ENCODE data around the gene HNMT. TPM values are rescaled to one million over a fixed set of nuclear protein-coding genes. Genes with fewer than 3 reads are reported as not detected.

HNMT gene
- total and polyA plus RNA-seq, 2 of the 8 experiments (the other 6 are each of a cell fraction or from before 2014, with no cell fraction given) = 1.6 to 3.6 TPM

DNA sequence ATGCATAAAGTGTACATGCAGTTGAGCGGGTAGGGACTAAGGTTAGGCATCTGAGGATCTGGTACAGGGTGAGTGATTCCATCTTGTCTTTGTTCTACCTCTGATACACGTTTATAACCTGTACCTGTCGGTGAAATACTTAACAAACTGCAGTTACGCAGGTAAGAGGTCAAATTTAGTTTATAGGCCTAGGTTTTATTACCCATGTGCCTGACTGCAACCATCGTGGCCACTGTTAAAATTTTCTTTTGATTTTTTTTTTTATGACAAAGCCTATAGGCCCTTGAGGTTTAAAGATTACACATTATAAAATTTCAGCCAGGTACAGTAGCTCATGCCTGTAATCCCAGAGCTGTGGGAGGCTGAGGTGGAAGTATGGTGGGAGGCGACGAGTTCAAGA is 15.4 kb upstream of the HNMT start:
- H4K8ac ChIP-seq (ENCODE audit: extremely low read depth, insufficient read depth, low read length) = no peak overlapping the region
- no peaks in the 10 kb centered on the region for H3K9me3 ChIP-seq (ENCODE audit: insufficient read depth in 2 of 2, low read depth in 1 of 2, low read length in 1 of 2)
- H3K18ac ChIP-seq (ENCODE audit: extremely low read depth, low read length) = no peak overlapping the region
- H3K23ac ChIP-seq (ENCODE audit: insufficient read length) = no peak overlapping the region
- no peak overlapping the region for H2BK12ac ChIP-seq (ENCODE audit: low read depth, low read length)
- no peak overlapping the region for H3K9ac ChIP-seq (replicated peaks in 1 of 4; ENCODE audit: extremely low read depth in 1 of 4, low read depth in 3 of 4, low read length in 3 of 4)
- ChIA-PET CTCF (ENCODE audit: partially characterized antibody) (interaction anchor here (1.0 to 2.6 kb wide), 10 partner anchors 9 to 322 kb away, joined by 3 to 8 read pairs (median 4); no protein-coding TSS in a partner anchor), POLR2A (ENCODE audit: partially characterized antibody) (no interaction called here)
- no peak overlapping the region for H4K5ac ChIP-seq (ENCODE audit: insufficient read length, low read depth, low read length)
- no peak overlapping the region for H2AK5ac ChIP-seq (ENCODE audit: low read depth, low read length)
- no peak overlapping the region for H3K4ac ChIP-seq (replicated peaks; ENCODE audit: insufficient read length, low read depth, low read length)
- H3K27me3 ChIP-seq (replicated peaks in 1 of 4; ENCODE audit: control insufficient read depth in 3 of 4, extremely low read depth in 1 of 4, insufficient read depth in 3 of 4, low read length in 3 of 4) = peaks cover 0 to 11% (median 4%) of the 10 kb centered on the region in 4 experiments; a peak in 4 of 7 replicates
- no peak overlapping the region for H2BK20ac ChIP-seq (ENCODE audit: low read length)
- H2BK120ac ChIP-seq (replicated peaks; ENCODE audit: low read depth, low read length) = no peak overlapping the region
- no peaks in the 10 kb centered on the region for H3K23me2 ChIP-seq (ENCODE audit: low read depth, low read length)
- no peaks in the 10 kb centered on the region for H3K79me2 ChIP-seq (ENCODE audit: control insufficient read depth in 1 of 2, insufficient read depth in 2 of 2, low read length in 2 of 2)
- H2AFZ ChIP-seq (ENCODE audit: low read length) = no peak overlapping the region
- no peaks in the 10 kb centered on the region for H3K36me3 ChIP-seq (ENCODE audit: control insufficient read depth in 2 of 4, insufficient read depth in 4 of 4, low read length in 3 of 4)
- DNase-seq (ENCODE audit: low read depth in 1 of 2, low spot score in 2 of 2) (no peak), FAIRE-seq (no peak)
- no peak overlapping the region for H2BK5ac ChIP-seq (ENCODE audit: low read depth, low read length)
- no peak overlapping the region for H3K4me3 ChIP-seq (ENCODE audit: extremely low read depth in 1 of 4, insufficient read depth in 2 of 4, low read depth in 3 of 4, low read length in 4 of 4)
- no peak overlapping the region for H4K91ac ChIP-seq (replicated peaks; ENCODE audit: insufficient read length, low read length)
- H4K20me1 ChIP-seq (replicated peaks in 1 of 2; ENCODE audit: control insufficient read depth in 1 of 2, insufficient read depth in 2 of 2, low read length in 2 of 2) = no peaks in the 10 kb centered on the region
- H3K27ac ChIP-seq (ENCODE audit: low read depth, low read length) = no peak overlapping the region
- H3K4me2 ChIP-seq (ENCODE audit: insufficient read depth in 1 of 2, low read depth in 2 of 2, low read length in 2 of 2) = no peak overlapping the region
- H3K56ac ChIP-seq (replicated peaks; ENCODE audit: insufficient read length, low read depth, low read length) = no peak overlapping the region
- 89% methylated on average over 6 of the region's 7 CpGs; no CpG with 5 or more reads in 1 of the 2 experiments for WGBS, 2 experiments (ENCODE audit: extremely low coverage in 1 of 2, insufficient coverage in 1 of 2, insufficient read length in 1 of 2, insufficient replicate concordance in 2 of 2, low coverage in 1 of 2, low lambda C conversion rate in 2 of 2, missing lambda C conversion rate in 1 of 2)
- H3K4me1 ChIP-seq (replicated peaks in 1 of 4; ENCODE audit: control insufficient read depth in 3 of 4, insufficient read depth in 4 of 4, low read length in 3 of 4) = no peaks in the 10 kb centered on the region
- no peaks in the 10 kb centered on the region for H3K79me1 ChIP-seq (ENCODE audit: low read depth, low read length)
- no peak overlapping the region for H2BK15ac ChIP-seq (ENCODE audit: low read length)
- H3K14ac ChIP-seq (ENCODE audit: insufficient read length) = no peak overlapping the region
- TF ChIP-seq BCL11A (IDR thresholded peaks at IDR 0.05; ENCODE audit: low read depth in 2 of 2, low read length in 2 of 2) = no peak
- TF ChIP-seq GABPA (IDR thresholded peaks at IDR 0.05; ENCODE audit: borderline replicate concordance, insufficient read depth, low read length) = no peak
- TF ChIP-seq JUN (IDR thresholded peaks at IDR 0.05; ENCODE audit: low read depth, low read length) = no peak
- TF ChIP-seq RNF2 (IDR thresholded peaks at IDR 0.05; ENCODE audit: borderline replicate concordance, low read depth, low read length, missing control alignments, poor library complexity, severe bottlenecking) = no peak
- TF ChIP-seq EZH2 (IDR thresholded peaks at IDR 0.05; ENCODE audit: low read depth, low read length, severe bottlenecking) = no peak
- no peak for TF ChIP-seq USF2 (IDR thresholded peaks at IDR 0.05; ENCODE audit: low read length)
- TF ChIP-seq CTBP2 (IDR thresholded peaks at IDR 0.05; ENCODE audit: borderline replicate concordance, insufficient read depth, insufficient read length, low read length) = no peak
- TF ChIP-seq HDAC2 (IDR thresholded peaks at IDR 0.05; ENCODE audit: borderline replicate concordance in 1 of 2, low read depth in 2 of 2, low read length in 2 of 2) = no peak
- TF ChIP-seq EGR1 (IDR thresholded peaks at IDR 0.05; ENCODE audit: borderline replicate concordance, low read depth, low read length) = no peak
- no peak for TF ChIP-seq SP2 (IDR thresholded peaks at IDR 0.05; ENCODE audit: low read length)
